ENCODE data around the gene PSME1. TPM values are rescaled to one million over a fixed set of nuclear protein-coding genes. Genes with fewer than 3 reads are reported as not detected.
A peak's percentile ranks its signal among the peaks of the same experiment; 100 is the strongest.
"Not testable (repeated sequence)": the region's sequence is repeated elsewhere in the genome, so short reads cannot be mapped to it uniquely, and the experiment has no call there.

The PSME1 gene
- total RNA-seq, 1 donor from 2014 or later, result 167 TPM

- not testable (repeated sequence) for DNase-seq
Observed at GRCh38 chr14:24105609-24106239, 30.3 kb upstream of the PSME1 start.

- DNase-seq, result no peak
Observed at GRCh38 chr14:24106672-24107271, 29.2 kb upstream of the PSME1 start.

GRCh38 chr14:24108336-24108874, 27.6 kb upstream of the PSME1 start:
- no peak for DNase-seq

DNA sequence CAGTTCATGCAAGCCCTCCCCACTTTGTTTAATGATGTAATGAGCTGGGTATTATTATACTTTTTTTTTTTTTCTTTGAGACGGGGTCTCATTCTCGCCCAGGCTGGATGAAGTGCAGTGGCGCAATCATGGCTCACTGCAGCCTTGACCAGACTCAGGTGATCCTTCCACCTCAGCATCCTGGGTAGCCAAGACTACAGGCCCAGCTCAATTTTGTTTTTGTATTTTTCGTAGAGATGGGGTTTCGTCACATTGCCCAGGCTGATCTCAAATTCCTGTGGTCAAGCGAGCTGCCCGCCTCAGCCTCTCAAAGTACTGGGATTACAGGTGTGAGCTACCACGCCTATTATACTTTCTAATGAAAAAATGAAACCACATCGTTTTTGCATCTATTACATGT, 25.9 kb upstream of the PSME1 start:
- no peak for DNase-seq

DNA sequence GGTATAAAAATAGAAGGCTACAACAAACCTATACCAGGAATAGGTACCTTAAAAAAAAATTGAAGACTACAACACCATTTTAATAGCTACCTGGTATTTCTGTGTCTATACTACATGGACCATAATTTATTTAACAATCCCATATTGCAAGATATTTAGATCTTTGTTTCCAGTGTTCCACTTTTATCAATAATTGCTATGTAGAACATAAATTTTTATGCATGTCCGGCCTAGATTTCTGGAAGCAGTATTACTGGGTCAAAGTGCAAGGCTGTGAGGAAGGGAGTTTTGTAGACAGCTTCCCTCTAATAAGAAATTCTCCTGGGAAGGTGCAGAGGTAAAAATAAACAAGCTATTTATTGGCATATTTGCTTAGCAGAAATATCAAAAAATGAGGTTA, 25.5 kb upstream of the PSME1 start:
- DNase-seq, result no peak

DNA sequence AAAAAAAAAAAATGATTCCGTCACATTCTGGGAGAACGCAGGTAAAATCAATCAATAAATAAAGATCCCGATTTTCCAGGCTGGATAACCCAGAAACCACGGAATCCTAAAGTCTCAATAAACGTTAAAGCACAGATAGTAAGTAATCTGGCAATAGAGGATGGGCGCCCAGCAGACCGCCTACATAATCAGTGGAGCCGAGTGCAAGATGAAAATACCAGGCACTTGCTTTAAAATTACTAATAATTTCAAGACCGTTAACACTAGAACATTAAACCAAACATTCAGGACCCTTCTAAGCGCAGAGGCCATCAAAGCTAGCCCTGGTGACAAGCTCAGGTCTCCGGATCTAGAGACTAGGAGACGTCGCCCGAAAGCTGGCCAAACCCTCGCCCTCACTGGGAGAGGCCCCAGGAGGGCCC, 22.6 kb upstream of the PSME1 start:
- no peak for DNase-seq

GRCh38 chr14:24113801-24114531, 22.0 kb upstream of the PSME1 start:
- DNase-seq, result peak; percentile 71

DNA sequence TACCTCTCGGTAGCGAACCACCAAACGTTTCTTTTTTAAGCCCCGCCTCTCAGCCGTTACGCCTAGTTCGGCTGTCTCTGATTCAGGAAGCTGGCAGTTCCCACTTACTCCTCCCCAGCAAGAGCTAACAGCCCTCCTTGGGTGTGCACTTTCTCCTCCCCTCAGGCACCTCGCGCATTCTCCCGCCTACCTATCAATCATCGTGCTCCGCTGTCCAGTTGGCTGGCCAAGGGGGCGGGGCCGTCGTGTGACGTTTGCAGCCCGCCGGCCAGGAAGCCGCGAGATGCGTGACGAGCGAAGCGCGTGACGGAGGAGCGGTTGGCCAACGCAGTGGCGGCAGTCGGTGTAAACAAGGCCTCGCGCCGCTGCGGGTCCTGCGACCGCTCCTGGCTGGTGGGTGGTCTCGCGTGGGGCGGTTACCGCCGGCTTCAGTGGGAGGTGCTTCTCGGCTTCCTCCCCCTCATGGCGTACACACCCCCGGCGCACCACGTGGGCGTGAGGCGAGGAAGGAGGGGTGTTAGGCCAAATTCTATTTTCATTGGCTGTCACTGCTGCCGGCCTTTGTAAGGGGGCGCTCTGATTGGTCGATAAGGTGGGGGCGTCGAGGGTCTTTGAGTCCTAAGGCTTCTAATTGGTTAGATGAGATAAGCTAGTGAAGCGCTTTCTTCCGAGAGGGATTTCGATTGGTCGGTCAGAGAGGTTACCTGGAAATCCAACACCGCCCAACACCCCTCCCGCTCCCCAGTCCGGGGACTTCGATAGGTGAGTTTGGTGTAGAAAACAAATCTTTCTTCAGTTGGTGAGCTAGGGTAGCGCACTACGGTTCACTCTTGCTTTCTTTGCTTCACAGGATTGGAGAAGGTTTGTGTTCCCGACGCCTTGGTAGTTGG, 21.2 kb upstream of the PSME1 start, which contains the start of the genes DCAF11 and NRL:
Gene DCAF11, plus strand, starts transcription at position 246 of the 890 bp plus-strand sequence. CDS start 818 bp downstream, outside the sequence.
Gene NRL, minus strand, starts transcription at position 418 of the 890 bp plus-strand sequence. CDS start 32,101 bp downstream, outside the sequence.
- peak; percentile 100 for DNase-seq

- no peak for DNase-seq
Observed at GRCh38 chr14:24115422-24116127, 20.4 kb upstream of the PSME1 start.

DNA sequence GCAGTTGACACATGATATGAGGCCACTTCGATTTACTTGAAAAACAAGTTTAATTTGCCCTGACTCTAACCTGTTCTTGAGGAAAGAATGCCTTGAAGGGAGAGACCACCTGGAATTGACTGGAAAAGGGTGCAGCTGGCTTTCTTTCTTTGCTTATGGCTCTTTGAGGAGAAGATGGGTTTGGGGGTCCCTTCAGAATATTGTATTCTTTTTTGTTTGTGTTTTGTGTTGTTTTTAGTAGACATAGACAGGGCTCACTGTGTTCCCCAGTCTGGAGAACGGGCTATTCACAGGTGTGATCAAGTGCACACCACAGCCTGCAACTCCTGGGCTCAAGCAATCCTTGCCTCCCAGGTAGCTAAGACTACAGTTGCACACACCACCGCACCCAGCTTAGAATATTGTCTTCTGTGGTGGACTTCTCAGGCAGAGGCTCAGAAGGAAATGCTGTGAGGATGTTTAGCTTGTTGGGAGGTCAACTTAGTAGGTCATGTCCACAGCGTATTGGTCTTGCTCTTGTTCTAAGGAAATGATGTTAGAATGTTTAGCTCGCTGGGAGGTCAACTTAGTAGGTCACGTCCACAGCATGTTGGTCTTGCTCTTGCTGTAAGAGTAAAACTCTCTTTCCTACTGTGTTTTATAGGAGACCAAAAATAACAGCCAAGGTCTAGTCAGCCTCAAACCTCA, 19.7 kb upstream of the PSME1 start:
- DNase-seq, result no peak

DNA sequence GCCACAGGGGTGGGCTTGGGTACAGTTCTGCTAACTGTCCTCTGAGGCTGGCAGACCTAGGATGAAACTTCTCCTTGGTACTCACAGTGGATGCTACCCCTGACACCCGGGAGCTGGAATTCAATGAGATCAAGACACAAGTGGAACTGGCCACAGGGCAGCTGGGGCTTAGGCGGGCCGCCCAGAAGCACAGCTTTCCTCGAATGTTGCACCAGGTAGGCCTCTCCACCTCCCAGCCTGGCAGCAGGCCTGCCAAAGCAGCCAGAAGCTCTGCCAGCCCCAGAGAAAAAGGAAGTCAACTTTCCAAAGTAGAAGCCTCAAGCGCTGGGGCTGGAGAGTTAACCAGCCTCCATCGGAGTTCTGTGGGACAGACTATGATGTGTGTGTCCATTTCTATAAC, 18.8 kb upstream of the PSME1 start:
- DNase-seq, result no peak

GRCh38 chr14:24119691-24120090, 16.3 kb upstream of the PSME1 start:
- DNase-seq, result no peak

DNA sequence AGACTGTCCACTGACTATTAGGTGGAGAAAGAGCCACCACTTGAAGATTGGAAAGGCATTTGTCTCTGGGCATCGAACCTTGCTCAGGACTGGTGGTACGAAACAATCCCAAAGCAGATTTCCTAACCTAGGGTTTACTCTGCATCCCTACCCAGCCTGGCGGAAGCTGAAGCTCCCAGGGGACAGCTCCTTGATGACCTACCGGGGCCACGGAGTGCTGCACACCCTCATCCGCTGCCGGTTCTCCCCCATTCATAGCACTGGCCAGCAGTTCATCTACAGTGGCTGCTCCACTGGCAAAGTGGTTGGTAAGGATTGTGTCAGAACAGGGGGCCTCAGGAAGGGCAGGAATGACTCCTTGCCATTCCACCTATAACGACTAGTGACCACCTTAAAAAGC, 14.8 kb upstream of the PSME1 start:
- DNase-seq, result no peak

DNA sequence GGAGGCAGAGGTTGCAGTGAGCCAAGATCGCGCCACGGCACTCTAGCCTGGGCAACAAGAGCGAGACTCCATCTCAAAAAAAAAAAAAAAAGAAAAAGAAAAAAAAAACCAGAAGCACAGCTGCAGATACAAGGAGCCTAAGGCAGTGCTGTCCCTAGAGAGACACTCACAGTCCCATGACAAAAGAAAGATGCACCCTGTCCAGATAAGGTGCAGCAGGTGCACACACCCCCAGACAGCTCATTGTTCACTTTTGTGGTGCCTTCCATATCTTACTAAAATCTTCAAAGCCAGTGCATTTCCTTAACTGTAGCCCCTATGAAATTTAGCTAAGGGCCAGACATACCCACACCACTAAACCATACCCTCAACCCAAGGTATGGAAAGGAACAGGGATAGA, 13.6 kb upstream of the PSME1 start:
- DNase-seq, result no peak

DNA sequence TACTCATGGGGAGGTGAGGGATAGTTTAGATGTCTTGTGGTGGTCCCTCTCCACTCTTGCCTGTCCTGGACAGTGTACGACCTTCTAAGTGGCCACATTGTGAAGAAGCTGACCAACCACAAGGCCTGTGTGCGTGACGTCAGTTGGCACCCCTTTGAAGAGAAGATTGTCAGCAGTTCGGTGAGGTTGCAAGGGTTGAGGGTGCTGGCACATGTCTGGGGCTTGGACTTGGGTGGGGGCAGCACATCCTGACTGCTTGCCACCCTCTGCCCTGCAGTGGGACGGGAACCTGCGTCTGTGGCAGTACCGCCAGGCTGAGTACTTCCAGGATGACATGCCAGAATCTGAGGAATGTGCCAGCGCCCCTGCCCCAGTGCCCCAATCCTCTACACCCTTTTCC, 13.1 kb upstream of the PSME1 start:
- no peak for DNase-seq

DNA sequence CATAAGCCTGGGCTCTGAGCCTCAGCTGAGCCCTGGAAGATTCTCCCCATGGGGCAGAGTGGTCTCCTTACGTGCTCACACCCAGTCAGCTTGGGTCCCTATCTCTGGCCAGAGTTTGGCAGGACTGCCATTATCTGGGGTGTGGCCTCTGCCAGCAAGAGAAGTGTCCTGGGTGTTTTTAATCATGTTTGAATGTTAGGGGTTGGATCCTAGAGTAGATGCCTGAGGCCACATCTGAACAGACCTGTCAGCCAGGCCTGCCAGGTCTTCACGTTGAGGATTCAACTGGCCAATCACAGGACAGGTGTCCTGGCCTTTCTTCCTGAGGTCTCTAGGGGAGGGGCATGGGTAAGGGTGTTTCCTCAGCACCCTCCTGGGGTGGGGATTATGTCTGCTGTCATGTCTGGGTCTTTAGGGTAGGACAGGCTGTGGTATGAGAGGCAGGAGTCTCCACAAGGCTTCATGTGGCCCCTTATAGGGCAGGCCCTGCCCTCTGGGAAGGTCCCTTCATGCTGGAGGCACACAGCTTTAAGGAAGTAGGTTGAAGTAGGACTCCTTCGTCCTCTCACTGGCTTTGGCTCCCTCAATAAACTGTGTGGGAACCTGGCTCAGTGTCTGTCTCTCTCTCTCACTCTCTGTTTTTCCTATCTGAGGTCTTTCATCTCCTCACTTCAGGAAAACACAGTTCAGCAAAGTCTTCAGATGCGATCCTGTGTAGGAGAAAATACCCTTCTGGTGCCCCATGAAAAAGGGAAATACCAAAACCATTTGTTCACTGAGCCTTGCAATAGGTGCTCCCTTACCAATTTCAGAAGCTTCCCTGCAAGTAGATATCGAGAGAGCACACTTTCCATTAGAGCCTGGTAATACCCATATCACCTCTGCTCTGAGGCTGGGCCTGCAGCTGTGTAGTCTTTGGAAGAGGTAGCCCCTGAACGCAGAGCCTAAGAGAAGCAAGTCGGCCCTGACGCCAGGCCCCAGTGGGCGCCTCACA, 12.3 kb upstream of the PSME1 start:
- DNase-seq, result no peak

- no peak for DNase-seq
Observed at GRCh38 chr14:24126939-24127338, 9.1 kb upstream of the PSME1 start.

- DNase-seq, result no peak
Observed at GRCh38 chr14:24127673-24128072, 8.3 kb upstream of the PSME1 start.

DNA sequence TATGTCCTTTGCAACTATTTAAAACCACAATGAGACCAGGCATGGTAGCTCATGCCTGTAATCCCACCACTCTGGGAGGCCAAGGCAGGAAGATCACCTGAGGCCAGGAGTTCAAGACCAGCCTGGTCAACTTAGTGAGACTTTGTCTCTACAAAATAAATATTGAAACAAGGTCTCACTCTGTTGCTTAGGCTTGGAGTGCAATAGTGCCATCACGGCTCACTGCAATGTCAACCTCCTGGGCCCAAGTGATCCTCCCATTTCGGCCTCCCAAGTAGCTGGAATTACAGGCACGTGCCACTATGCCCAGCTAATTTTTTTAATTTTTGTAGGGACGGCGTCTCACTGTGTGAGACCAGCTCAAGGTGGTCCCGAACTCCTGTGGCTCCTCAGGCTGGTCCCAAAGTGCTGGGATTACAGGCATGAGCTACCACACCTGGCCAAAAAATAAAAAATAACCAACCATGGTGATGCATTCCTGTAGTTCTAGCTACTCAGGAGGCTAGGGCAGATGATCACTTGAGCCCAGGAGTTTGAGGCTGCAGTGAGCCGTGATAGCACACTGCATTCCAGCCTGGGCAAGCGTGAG, 6.5 kb upstream of the PSME1 start:
- no peak for DNase-seq

DNA sequence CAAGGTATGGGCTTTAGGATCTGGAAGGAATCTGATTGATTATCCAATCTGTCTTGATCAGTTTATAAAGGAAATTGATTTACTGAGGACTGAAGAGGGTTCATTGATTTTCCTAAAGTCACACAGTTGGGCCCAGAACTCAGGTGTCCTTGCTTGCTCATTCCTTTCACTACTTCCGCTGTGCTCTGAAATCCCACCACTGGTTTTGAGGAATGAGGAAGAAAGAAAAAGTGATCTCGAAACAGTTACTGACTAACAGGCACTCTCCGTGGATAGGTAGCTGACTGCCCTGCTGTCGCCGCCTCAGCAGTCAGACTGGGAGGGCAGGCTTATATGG, 5.6 kb upstream of the PSME1 start, which contains the start of gene FITM1:
Gene FITM1, plus strand, starts transcription at position 280 of the 337 bp plus-strand sequence. CDS start 905 bp downstream, outside the sequence.
- DNase-seq, result no peak
